ENCODE data around the gene PIK3C2B.
"Not testable (repeated sequence)": the region's sequence is repeated elsewhere in the genome, so short reads cannot be mapped to it uniquely, and the experiment has no call there.

PIK3C2B gene

GRCh38 chr1:204507317-204508105 lies 12.9 kb upstream of the PIK3C2B start:
- no peak for FAIRE-seq

- no peak for FAIRE-seq
These were observed 12.3 kb upstream of the PIK3C2B start for GRCh38 chr1:204506969-204507316.

GRCh38 chr1:204506201-204506968 lies 11.8 kb upstream of the PIK3C2B start:
- no peak for FAIRE-seq

- FAIRE-seq, result no peak
These were observed 11.1 kb upstream of the PIK3C2B start for GRCh38 chr1:204505674-204506200.

GRCh38 chr1:204503913-204504519 lies 9.4 kb upstream of the PIK3C2B start:
- FAIRE-seq, result no peak

GRCh38 chr1:204503122-204503912 lies 8.7 kb upstream of the PIK3C2B start:
- FAIRE-seq, result no peak

GRCh38 chr1:204502241-204502640 lies 7.6 kb upstream of the PIK3C2B start:
- no peak for FAIRE-seq

- no peak for FAIRE-seq
These were observed 5.2 kb upstream of the PIK3C2B start for GRCh38 chr1:204499511-204500468.

- no peak for FAIRE-seq
These were observed 4.4 kb upstream of the PIK3C2B start for GRCh38 chr1:204498981-204499380.

GRCh38 chr1:204495777-204496176 lies 1.2 kb upstream of the PIK3C2B start:
- no peak for FAIRE-seq

GRCh38 chr1:204495078-204495753 lies 611 bp upstream of the PIK3C2B start:
- no peak for FAIRE-seq

GRCh38 chr1:204493984-204494280 lies 673 bp downstream of the PIK3C2B start:
- no peak for FAIRE-seq

GRCh38 chr1:204493145-204493983 lies 1.2 kb downstream of the PIK3C2B start:
- no peak for FAIRE-seq

GRCh38 chr1:204491655-204492054 lies 3.0 kb downstream of the PIK3C2B start:
- no peak for FAIRE-seq

- no peak for FAIRE-seq
These were observed 7.4 kb downstream of the PIK3C2B start for GRCh38 chr1:204487256-204487615.

GRCh38 chr1:204486513-204487255 lies 7.9 kb downstream of the PIK3C2B start:
- FAIRE-seq, result not testable (repeated sequence)

- FAIRE-seq, result no peak
These were observed 10.8 kb downstream of the PIK3C2B start for GRCh38 chr1:204483791-204484190.

- FAIRE-seq, result no peak
These were observed 14.1 kb downstream of the PIK3C2B start for GRCh38 chr1:204480515-204480914.

- no peak for FAIRE-seq
These were observed 15.0 kb downstream of the PIK3C2B start for GRCh38 chr1:204479387-204480136.
